Lower leg skin (tissue), 3 donors: ENCODE results near the gene AHRR.

ENCODE experiments used
- POLR2A ChIP-seq, 2 donors: fragments of 450-650 bp; IDR thresholded peaks; one replicate each; pipeline ENCODE4 v1.6.1; 2016 to 2017; ENCODE audit warnings: antibody characterized with exemption in 2 of 2, mild to moderate bottlenecking in 1 of 2, moderate library complexity in 1 of 2
- TF ChIP-seq, protein P1 (sequence below), 3 donors: fragments of 450-650 bp; IDR thresholded peaks; one replicate each; pipeline ENCODE4 v1.5.1; 2016; ENCODE audit warnings: antibody characterized with exemption in 3 of 3, mild to moderate bottlenecking in 3 of 3, moderate library complexity in 2 of 3

DNA sequence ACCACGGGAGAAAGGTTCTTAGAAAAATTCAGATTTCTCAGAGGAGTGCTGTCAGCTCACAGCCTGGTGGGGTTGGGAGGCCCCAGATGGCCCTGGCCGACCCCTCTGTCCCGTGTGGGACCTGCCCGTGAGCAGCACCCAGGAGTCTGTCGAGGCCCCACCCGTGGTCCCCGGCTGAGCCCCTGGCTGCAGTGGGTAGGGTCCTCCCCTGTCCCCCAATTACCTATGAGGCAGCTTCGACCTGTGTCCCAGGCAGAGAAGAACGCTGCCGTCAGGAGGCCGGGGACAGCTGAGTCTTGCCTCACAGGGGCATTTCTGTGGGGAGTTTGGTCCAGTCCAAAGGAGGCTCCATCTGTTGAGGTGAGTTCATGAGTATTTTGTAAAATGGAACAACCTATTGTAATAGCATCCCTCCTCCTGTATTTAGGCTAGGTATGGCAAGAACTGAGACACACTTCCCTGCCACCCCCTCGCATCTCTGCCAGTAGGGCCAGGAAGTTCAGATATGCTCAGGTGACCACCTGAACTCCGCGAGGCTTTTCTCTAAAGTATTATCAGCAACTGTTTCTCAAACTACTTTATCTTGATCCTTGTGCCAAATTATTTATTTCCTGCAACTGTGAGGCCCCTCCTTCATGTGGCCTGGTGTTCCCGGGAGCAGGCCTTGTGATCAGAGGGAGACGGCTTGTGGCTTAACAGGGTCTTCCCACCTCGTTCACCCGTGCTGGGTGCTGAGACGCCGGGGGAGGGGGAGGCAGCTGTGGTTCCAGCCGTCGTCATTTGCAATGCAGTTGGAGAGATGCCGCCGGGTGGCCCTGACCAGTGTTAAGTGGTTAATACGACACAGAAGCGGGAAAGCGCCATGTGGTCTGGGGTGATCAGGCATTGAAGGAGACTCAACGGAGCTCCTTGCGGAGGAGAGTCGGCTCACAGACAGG, 1.7 kb downstream of the AHRR start:
- TF ChIP-seq, protein P1, sequence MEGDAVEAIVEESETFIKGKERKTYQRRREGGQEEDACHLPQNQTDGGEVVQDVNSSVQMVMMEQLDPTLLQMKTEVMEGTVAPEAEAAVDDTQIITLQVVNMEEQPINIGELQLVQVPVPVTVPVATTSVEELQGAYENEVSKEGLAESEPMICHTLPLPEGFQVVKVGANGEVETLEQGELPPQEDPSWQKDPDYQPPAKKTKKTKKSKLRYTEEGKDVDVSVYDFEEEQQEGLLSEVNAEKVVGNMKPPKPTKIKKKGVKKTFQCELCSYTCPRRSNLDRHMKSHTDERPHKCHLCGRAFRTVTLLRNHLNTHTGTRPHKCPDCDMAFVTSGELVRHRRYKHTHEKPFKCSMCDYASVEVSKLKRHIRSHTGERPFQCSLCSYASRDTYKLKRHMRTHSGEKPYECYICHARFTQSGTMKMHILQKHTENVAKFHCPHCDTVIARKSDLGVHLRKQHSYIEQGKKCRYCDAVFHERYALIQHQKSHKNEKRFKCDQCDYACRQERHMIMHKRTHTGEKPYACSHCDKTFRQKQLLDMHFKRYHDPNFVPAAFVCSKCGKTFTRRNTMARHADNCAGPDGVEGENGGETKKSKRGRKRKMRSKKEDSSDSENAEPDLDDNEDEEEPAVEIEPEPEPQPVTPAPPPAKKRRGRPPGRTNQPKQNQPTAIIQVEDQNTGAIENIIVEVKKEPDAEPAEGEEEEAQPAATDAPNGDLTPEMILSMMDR (IDR thresholded peaks at IDR 0.05), result no peak
- no peak for TF ChIP-seq POLR2A (IDR thresholded peaks at IDR 0.05)
